Measurements from ENCODE around the gene DPP6.

DPP6 gene

GRCh38 chr7:154566877-154567276 is 514.7 kb downstream of the DPP6 start:
- DNase-seq (ENCODE audit: low read depth), result no peak
- TF ChIP-seq CTCF (conservative IDR thresholded peaks at IDR 0.05; ENCODE audit: control insufficient read depth, insufficient read depth, low read depth, low read length), result no peak

DNA sequence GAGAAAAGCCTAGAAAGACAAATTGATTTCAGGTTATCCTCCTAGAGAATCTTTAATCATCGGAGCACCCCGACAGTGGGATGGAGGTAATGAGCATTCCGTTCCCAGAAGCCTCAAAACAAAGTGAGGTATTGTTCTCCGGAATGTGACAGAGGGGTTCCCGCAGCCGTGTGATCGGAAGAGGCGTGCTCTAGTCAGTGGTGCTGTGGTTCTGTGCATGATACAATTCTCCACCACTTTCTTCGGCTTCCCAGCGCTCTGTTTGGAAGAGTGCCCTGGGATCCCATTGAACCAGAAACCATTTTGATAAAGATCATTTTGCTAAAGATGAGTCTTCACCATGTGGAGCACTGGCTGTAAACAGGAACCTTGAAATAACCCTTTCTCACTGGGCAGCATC is 516.1 kb downstream of the DPP6 start:
- no peak overlapping the region for H3K4me3 ChIP-seq (ENCODE audit: control insufficient read depth, low read depth, low read length)
- DNase-seq (ENCODE audit: low read depth), result no peak
- no peak for TF ChIP-seq CTCF (conservative IDR thresholded peaks at IDR 0.05; ENCODE audit: control insufficient read depth, insufficient read depth, low read depth, low read length)

More at GRCh38 chr7:154566877-154567276, 514.7 kb downstream of the DPP6 start:
- H3K4me3 ChIP-seq (ENCODE audit: control insufficient read depth, low read depth, low read length), result no peak overlapping the region

DNA sequence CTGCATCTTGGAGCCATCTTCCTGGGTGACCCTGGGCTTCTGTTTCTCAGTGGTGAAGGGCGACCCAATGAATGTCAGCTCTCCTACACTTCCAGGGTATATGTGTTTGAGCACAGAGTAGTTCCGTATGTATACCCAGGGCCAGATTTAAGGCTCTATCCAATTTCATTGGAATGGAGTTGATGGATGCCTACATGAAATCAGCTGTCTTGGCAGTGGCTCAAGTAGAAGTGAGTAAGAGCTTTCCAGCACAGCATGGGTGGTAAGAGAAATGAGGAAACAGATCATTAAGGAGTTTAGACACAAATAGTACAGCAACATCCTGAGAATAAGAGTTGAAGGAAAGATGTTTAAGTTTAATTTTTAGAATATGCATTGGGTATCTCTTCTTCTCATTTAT is 517.7 kb downstream of the DPP6 start:
- DNase-seq (ENCODE audit: low read depth), result no peak
- H3K4me3 ChIP-seq (ENCODE audit: control insufficient read depth, low read depth, low read length), result no peak overlapping the region
- TF ChIP-seq CTCF (conservative IDR thresholded peaks at IDR 0.05; ENCODE audit: control insufficient read depth, insufficient read depth, low read depth, low read length), result no peak

DNA sequence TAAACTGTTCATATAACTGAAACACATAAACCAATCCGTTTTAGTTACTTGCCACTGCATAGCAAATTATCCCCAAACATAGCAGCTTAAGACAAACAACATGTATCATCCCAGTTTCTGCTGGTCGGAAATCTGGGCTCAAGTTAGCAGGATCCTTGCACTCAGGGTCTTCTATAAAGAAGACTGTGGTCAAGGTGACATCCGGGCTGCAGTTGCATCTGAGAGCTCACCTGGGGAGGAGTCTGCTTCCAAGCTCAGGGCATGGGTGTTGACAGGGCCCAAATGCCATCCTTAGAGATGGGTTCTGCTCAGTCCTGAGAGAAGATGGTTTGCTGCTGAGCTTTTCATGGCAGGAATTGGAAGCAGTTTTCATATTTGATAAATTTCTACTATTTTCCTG is 519.6 kb downstream of the DPP6 start:
- no peak for TF ChIP-seq CTCF (conservative IDR thresholded peaks at IDR 0.05; ENCODE audit: control insufficient read depth, insufficient read depth, low read depth, low read length)
- no peak overlapping the region for H3K4me3 ChIP-seq (ENCODE audit: control insufficient read depth, low read depth, low read length)
- DNase-seq (ENCODE audit: low read depth), result no peak

DNA sequence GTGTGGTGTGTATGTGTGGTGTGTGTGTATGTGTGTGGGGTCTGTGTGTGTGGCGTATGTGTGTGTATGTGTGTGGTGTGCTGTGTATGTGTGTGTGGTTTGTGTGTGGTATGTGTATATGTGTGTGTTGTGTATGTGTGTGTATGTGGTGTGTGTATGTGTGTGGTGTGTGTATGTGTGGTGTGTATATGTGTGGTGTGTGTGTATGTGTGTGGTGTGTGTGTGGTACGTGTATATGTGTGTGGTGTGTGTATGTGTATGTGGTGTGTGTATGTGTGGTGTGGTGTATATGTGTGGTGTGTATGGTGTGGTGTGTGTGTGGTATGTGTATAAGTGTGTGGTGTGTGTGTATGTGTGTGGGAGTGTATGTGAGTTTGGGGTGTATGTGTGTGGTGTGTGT is 522.0 kb downstream of the DPP6 start:
- DNase-seq (ENCODE audit: low read depth), result no peak
- TF ChIP-seq CTCF (conservative IDR thresholded peaks at IDR 0.05; ENCODE audit: control insufficient read depth, insufficient read depth, low read depth, low read length), result no peak
- no peak overlapping the region for H3K4me3 ChIP-seq (ENCODE audit: control insufficient read depth, low read depth, low read length)

DNA sequence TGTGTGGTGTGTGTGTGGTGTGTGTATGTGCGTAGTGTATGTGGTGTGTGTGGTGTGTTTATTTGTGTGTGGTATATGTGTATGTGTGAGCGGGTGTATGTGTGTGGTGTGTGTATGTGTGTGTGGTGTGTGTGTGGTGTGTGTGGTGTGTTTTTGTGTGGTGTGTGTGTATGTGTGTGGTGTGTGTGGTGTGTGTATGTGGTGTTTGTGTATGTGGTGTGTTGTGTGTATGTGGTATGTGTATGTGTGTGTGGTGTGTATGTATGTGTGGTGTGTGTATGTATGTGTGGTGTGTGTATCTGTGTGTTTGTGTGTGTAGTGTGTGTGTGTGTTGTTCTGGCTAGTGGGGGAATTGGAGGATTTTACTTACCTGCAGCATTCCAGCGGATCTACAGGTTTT is 523.3 kb downstream of the DPP6 start:
- H3K4me3 ChIP-seq (ENCODE audit: control insufficient read depth, low read depth, low read length), result no peak overlapping the region
- DNase-seq (ENCODE audit: low read depth), result no peak
- TF ChIP-seq CTCF (conservative IDR thresholded peaks at IDR 0.05; ENCODE audit: control insufficient read depth, insufficient read depth, low read depth, low read length), result no peak

DNA sequence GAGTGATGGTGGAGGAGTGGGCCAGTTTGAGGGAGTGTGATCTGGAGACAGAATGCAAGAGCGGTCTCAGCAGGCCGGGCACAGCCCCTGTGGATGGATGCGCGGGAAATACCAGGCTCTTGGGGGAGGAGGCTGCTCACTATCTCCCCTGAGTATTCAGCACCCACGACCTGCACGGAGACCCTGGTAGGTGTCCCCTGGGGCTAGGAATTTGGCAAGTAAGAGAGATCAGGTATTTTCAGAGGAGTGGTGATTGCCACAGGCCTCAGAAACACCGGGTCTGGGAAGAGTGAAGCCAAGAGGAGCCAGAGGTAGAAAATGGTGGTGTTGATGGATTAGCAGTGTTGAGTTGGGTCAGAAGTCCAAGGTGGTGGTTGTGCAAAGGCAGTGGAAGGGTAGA is 524.4 kb downstream of the DPP6 start:
- no peak for DNase-seq (ENCODE audit: low read depth)

More for the DNA sequence above, 524.4 kb downstream of the DPP6 start:
- H3K4me3 ChIP-seq (ENCODE audit: control insufficient read depth, low read depth, low read length), result no peak overlapping the region
- no peak for TF ChIP-seq CTCF (conservative IDR thresholded peaks at IDR 0.05; ENCODE audit: control insufficient read depth, insufficient read depth, low read depth, low read length)

All from fibroblast of mammary gland (primary cell).